GM21423 (cell line): Measurements from ENCODE around the gene THOC2.
A peak's percentile ranks its signal among the peaks of the same experiment; 100 is the strongest.
"Not testable (repeated sequence)": the region's sequence is repeated elsewhere in the genome, so short reads cannot be mapped to it uniquely, and the experiment has no call there.

Source experiments
- ATAC-seq: cut with Tn5 transposase; IDR thresholded peaks from one replicate; pipeline ENCODE4 v1.9.1; 2021; ENCODE audit warnings: mild to moderate bottlenecking, moderate library complexity; ENCODE audit not compliant: unreplicated experiment

THOC2 gene

DNA sequence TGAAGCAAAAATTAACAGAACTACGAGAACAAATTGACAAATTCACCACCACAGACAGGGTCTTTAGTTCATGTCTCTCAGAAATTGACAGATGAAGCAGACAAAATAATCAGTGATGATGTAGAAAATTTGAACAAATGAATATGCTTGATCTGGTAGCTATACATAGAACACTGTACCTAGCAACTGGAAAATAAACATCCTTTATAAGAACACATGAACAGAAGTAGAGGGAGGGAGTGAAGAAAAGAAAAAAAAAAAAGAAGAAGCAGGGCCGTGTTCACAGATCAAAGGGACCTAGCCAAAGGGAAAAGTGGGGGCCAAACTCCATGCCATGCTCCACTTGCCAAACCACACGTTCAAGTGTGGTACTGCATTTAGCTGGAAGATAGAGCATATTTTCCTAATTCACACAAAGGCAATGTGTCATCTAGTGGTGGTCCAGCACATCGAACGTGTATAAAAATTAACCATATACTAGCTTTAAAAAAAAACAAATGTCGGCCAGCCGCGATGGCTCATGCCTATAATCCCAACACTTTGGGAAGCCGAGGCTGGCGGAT, 5.6 kb upstream of the THOC2 start:
- ATAC-seq, result no peak

DNA sequence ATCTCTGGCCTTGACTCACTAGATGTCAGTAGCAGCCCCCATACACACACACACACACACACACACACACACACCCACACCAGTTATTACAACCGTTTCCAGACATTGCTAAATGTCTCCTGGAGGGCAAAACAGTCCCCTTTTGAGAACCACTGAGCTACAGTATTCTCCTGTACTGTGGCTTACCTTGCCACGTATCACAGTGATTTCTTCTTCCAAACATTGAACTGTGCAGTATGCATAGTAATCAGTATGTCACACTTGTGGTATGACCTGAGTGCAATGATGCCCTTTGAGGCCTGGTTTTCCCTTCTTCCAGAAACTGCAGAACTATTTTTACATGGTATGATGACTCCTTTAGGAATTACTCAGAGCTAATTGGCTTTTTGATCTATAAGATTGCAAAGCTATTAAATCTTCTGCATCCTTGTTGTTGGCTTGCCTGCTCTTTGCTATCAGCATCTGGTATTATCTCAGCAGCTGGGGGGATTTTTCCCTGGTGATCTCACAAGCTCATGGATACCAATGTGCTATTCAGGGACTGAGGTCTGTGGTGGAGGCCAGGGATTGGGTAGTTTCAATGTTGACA, 3.6 kb upstream of the THOC2 start:
- no peak for ATAC-seq

DNA sequence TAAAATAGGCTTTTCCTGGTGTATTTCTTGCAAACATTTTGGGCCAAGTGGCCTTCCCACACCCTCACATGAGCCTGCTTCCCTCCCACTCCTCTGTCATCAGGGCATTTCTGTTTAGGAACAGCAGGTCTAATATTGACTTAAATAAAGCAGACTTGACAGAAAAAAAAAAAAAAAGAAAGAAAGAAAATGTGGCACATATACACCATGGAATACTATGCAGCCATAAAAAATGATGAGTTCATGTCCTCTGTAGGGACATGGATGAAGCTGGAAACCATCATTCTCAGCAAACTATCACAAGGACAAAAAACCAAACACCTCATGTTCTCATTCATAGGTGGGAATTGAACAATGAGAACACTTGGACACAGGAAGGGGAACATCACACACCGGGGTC, 2.3 kb upstream of the THOC2 start:
- ATAC-seq, result not testable (repeated sequence)

DNA sequence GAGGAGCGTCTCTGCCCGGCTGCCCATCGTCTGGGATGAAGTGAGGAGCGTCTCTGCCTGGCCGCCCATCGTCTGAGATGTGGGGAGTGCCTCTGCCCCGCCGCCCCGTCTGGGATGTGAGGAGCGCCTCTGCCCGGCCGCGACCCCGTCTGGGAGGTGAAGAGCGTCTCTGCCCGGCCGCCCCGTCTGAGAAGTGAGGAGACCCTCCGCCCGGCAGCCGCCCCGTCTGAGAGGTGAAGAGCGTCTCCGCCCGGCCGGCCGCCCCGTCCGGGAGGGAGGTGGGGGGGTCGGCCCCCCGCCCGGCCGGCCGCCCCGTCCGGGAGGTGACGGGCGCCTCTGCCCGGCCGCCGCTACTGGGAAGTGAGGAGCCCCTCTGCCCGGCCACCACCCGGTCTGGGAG, 1.2 kb upstream of the THOC2 start:
- not testable (repeated sequence) for ATAC-seq

DNA sequence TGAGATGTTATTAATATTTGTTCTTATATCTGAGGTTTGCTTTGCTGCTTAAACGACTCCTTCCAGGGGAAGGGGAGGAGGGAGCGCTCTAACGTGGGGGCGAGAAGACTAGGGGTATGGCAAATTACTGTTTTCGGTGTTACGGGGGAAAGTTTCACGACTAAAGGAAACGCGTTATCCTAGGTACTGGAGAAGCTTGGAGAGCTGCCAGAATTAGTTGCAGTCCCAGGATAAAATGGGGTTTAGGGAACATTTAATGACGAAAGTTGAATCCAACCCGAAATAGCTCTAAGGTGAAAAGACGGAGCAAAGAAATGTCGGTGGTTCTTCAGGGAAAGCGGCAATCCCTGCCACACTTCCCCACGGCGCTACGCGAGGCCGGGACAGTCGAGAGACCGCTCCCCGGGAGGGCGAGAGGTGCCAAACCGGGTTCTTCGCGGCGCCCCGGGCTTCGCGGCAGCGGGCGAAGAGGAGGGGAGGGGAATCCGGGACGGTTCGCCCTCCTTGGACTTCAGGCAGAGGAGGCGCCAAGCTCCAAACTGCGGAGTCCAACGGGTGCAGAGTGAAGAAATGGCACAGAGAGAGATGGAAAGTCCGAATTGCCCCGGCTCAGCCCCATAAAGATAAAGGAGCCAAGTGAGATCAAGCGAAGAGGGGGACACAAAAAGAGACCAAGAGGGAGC, 724 bp downstream of the THOC2 start:
- ATAC-seq, result peak; percentile 19

DNA sequence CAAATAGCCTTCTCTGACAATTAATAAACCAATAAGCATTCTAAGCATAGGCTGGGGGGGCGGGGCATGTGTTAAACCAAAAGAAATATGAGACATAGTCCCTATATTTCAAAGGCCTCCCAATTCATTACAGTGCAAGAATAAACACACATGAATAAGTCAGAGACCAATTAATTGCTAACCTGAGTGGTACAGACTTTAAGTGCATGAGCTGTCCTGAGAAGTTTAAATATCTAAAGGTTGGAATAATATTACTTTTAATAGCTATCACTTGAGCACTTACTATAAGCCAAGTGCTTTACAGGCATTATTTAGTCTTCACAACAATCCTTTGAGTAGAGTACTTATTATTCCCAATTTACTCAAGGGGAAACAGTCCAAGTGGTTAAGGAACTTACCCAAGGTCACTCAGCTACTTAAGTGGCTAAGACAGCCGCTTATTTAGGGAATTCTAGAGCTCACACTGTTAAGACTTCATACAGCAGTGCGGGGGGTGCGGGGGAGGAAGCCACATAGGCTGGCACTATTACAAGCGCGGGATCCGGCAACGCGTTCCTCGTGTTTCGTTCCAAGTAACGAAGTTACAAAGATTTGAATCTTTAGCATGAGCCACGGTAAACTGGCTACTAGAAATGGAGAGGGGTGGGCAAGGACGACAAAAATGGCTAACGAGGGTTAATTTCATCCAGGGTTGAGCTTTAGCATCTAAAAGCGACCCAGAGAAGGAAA, 1.4 kb downstream of the THOC2 start:
- no peak for ATAC-seq

DNA sequence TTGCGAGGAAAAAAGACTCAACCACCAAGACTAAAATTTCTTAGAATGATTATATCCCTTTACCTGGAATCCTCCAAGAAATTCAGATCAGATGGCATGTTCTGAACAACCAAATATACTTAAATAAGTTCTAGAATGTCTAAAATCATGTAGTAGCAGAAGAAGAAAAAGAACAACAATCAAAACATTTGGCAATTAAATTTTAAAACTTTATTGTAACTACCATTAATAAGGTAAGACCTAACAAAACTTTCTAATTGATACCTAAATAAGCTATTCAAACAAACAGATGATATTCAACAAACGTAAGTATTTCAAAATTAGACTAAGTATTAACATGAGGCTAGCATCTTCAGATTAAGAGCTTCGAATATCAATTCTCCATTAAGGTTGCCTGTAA, 4.3 kb downstream of the THOC2 start:
- no peak for ATAC-seq

DNA sequence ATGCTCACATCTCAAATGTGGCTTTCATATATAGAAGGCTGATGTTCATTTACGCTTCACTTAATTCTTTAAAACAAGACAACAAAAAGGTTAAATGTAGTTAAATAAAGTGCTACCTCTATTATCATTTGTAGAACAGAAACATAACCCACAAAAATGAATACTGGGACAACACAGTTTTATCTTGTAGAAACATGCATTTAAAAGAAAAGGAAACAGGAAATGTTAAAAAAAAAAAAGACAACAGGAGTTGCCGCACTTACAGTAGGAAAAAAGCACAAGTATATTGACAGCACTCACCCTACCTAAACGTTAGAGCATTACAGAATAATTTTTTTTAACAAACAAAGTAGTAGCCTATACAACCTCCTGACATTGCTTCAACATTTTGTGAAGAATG, 4.8 kb downstream of the THOC2 start:
- ATAC-seq, result no peak

DNA sequence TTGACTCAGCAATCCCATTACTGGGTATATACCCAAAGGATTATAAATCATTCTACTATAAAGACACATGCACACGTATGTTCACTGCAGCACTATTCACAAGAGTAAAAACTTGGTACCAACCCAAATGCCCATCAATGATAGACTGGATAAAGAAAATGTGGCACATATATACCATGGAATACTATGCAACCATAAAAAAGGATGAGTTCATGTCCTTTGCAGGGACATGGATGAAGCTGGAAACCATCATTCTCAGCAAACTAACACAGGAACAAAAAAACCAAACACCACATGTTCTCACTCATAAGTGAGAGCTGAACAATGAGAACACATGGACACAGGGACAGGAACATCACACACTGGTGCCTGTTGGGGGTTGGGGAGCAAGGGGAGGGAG, 10.7 kb downstream of the THOC2 start:
- ATAC-seq, result not testable (repeated sequence)

DNA sequence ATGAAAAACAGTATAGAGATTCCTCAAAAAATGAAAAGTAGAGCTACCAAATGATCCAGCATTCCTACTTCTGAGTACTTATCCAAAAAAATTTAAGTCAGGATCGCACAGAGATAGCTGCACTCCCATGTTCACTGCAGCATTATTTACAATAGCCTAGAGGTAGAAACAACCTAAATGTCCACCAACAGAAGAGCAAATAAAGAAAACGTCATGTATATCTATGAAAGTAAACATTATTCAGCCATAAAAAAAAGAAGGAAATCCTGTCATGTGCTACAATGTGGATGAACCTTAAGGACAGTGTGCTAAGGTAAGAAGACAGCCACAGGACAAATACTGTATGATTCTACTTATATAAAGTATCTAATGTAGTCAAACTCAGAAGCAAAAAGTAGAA, 12.4 kb downstream of the THOC2 start:
- no peak for ATAC-seq

DNA sequence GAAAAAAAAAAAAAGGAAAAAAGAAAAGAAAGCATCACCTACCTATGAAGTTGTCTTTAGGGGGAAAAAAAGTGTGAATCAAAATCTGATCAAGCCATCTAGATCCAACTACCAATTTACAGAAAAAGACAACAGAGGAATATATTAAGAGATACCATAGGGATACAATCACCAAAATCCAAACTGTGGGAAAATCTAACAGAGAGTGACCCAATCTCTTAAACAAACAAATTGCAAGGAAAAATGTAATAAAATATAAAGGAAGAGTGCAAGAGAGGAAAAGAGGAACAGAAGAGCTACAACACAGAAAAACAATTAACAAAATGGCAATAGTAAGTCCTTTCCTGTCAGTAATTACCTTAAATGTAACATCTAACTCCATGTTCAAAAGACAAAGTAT, 19.0 kb downstream of the THOC2 start:
- no peak for ATAC-seq

DNA sequence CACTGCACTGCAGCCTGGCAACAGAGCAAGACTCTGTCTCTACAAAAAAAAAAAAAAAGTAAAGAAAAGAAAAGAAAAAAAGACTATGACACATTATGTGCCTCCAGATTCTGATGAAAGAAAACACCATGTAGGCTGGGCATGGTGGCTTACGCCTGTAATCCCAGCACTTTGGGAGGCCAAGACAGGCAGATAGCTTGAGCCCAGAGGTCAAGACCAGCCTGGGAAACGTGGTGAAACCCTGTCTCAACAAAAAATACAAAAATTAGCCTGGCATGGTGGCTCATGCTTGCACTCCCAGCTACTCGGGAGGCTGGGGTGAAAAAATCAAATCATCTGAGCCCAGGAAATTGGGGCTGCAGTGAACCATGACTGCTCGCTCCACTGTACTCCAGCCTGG, 19.4 kb downstream of the THOC2 start:
- ATAC-seq, result no peak

DNA sequence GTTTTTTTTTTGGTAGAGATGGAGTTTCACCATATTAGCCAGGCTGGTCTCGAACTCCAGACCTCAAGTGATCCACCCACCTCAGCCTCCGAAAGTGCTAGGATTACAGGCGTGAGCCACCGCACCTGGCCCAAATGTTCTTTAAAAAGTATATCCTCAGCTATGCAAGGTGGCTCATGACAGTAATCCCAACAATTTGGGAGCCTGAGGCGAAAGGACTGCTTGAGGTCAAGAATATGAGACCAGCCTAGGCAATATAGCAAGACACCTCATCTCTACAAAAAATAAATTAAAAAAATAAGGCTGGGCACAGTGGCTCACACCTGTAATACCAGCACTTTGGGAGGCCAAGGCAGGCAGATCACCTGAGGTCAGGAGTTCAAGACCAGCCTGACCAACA, 21.7 kb downstream of the THOC2 start:
- ATAC-seq, result not testable (repeated sequence)

DNA sequence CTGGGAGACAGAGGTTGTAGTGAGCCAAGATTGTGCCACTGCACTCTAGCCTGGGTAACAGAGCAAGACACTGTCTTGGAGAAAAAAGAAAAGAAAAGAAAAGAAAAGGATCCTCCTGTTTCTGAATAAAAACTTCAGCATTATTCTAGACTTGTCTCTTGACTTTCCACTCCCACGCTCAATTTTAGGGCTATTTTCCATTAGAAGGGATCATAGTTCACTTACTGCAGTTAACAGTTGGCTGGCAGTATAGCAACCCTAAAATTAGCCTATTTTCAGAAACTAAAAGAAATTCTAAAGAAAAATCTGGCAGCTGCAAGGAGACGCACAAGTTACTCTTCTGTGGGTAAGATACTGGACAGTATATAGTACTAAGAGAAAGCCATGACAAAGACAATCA, 28.1 kb downstream of the THOC2 start:
- ATAC-seq, result no peak

DNA sequence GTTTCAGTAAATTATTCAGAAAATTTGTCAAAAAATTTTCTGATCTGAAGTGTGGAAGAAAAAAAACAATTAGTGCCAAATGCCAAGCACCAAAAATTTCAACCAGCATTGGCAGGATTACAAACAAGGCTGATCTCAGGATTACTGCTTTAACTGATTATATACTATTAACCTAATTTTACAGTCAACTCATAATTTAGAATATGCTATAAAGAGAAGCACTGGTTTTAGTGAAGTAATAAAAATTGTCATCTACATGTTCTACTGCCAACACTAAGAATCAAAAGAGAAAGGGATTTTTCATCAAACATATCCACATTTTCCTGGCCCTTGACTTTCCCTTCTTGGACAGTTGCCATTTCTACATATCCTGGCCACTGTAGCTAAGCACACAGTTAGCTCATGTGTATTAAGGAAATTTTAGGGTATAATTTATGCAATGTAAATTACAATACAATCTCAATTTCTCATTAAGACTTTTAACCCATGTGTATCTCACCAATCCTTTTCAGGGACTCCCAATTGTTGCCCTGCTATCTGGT, 33.8 kb downstream of the THOC2 start:
- ATAC-seq, result no peak

DNA sequence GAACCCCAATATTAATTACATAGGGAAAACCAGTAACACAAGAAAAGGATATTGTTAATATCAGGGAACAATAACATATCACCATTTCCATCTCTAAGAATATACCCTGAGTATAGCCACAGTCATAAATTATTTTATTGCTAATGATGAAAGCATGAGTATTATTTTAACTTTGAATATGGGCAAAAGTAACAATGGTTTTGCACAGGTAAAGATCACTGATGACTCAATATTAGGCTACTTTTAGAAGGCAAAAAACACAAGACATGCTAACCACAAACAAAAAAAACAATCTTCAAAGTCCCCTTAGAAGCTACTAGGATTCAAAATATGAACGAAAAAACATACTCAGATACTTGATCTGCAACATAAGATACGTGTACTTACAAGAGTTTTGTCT, 36.5 kb downstream of the THOC2 start:
- ATAC-seq, result no peak

DNA sequence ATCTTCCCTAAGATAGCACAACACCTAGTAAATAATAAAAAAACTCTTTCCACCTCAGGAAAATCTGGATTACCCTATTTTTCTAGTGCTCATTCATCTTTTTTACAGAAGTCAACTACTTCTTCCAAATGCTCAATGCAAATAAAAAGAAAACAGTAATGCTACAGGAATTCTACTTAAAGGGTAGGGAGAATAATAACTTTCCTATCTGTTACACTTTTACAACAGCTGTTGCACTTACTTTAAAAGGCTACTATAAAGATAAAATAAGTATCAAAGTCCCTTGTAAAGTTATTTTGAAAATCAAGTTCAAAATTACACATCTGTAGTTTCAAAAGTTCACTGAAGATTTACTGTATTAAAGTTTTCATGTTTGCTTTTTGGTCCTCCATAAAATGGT, 37.6 kb downstream of the THOC2 start:
- no peak for ATAC-seq

DNA sequence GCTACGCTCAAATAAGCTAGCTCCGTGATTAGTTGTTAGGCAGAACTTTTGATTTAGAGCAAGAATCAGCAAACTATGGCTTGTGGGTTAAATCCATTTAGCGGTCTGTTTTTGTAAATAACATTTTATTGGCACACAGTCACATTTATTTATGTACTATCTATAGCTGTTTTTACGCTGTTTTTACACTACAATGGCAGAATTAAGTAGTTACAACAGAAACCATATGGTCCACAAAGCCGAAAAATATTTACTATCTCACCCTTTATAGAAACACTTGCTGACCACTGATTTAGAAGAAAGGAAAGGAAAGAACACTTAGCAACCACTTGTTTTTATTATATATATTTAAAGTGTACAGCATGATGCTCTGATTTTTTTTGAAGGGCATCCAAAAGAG, 41.1 kb downstream of the THOC2 start:
- no peak for ATAC-seq

DNA sequence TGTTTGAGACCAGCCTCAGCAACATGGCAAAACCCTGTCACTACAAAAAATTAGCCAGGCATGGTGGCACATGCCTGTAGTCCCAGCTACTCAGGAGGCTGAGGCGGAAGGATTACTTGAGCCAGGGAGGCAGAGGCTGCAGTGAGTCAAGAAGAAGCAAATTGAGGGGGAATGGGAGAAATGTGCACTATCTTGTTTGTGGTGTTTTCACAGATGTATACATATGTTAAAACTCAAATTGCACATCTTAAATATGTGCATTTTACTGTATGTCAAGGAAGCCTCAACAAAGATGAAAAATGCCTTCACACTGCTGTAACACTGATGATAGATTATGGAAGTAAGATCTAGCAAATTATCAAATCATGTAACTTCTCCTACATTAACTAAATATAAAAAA, 44.3 kb downstream of the THOC2 start:
- ATAC-seq, result no peak

DNA sequence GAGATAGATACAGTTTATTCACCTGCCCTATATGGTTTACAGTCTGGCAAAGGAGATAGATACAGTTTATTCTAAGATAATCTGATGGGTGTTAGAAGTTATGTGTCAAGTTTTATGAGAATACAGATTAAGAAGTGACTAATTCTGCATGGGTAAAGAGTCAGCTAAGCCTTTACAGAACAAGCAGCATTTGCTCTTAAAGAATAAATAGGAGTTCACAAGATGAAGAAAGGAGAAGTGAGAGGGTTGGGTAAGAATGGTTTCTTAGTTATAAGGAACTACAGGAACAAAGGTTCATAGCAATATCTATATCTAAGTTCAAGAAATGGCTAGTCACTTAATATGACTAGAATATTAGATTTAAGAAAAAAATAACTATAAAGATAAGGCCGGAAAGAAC, 47.6 kb downstream of the THOC2 start:
- no peak for ATAC-seq

DNA sequence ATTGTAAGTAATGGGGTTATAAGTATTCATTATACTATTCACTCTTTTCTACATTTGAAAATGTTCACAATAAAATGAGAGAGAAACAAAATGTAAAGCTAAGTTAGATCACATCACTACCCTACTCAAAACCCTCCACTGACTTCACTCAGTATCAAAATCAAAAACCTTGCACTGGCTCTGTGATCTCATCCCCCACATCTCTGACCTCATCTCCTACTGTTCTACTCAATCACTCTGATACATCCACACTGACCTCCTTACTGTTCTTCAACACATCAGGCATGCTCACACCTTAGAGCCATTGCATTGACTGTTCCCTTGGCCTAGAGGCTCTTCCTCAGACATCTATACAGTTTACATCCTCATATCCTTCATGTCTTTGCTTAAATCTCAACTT, 50.7 kb downstream of the THOC2 start:
- ATAC-seq, result no peak
